Caco-2 (cell line): ENCODE results near the gene STRN3. TPM values are rescaled to one million over a fixed set of nuclear protein-coding genes. Genes with fewer than 3 reads are reported as not detected.

Experiments used
- BruUV-seq: library from RNA; stranded (reverse); fragments of 400-500 nt; replicated peaks from 2 replicates; lab custom pipeline; 2021; lab: Mats Ljungman, UMichigan
- CTCF ChIA-PET: fragments of 300-600 bp; sonication (Branson Sonifier 250); formaldehyde crosslinking; loops from one replicate; lab custom pipeline; 2022; ENCODE audit warnings: antibody characterized with exemption; lab: Charles Lee
- POLR2A ChIA-PET: fragments of 300-600 bp; sonication (Branson Sonifier 250); formaldehyde crosslinking; loops from one replicate; lab custom pipeline; 2022; ENCODE audit warnings: antibody characterized with exemption; lab: Charles Lee
- DNase-seq, 2 experiments: peaks; one replicate each; pipeline versions ENCODE4 v3.0.0 to v3.0.0-alpha.2; 2020 to 2022
- H3K27me3 ChIP-seq: replicated peaks from 2 replicates; pipeline ENCODE4 v1.6.0; 2011; ENCODE audit warnings: low read length; ENCODE audit not compliant: control insufficient read depth, insufficient read depth
- H3K36me3 ChIP-seq: 2 replicates; pipeline ENCODE4 v1.5.1; 2011; ENCODE audit warnings: low read length; ENCODE audit not compliant: control insufficient read depth, insufficient read depth
- H3K4me1 ChIP-seq: fragments of 250-450 bp; sonication (Bioruptor Pico); 2 replicates; pipeline ENCODE4 v1.5.1; 2020; ENCODE audit warnings: mild to moderate bottlenecking
- H3K4me3 ChIP-seq: 2 replicates; pipeline ENCODE4 v1.5.1; 2011; ENCODE audit warnings: low read depth, mild to moderate bottlenecking, control low read depth, low read length
- H3K9me3 ChIP-seq: fragments of 250-450 bp; sonication (Bioruptor Pico); 2 replicates; pipeline ENCODE4 v1.5.1; 2020; ENCODE audit warnings: mild to moderate bottlenecking, moderate library complexity
- H3K27ac Mint-ChIP-seq: one replicate; pipeline ENCODE4 v1.8.0; 2022; ENCODE audit warnings: mixed read lengths; ENCODE audit not compliant: unreplicated experiment
- H3K27me3 Mint-ChIP-seq: one replicate; pipeline ENCODE4 v1.8.0; 2022; ENCODE audit warnings: mixed read lengths; ENCODE audit not compliant: insufficient read depth, unreplicated experiment
- H3K36me3 Mint-ChIP-seq: one replicate; pipeline ENCODE4 v1.8.0; 2022; ENCODE audit warnings: mild to moderate bottlenecking, mixed read lengths; ENCODE audit not compliant: insufficient read depth, unreplicated experiment
- H3K4me1 Mint-ChIP-seq: one replicate; pipeline ENCODE4 v1.8.0; 2022; ENCODE audit warnings: low read depth, mixed read lengths; ENCODE audit not compliant: unreplicated experiment
- H3K4me3 Mint-ChIP-seq: one replicate; pipeline ENCODE4 v1.8.0; 2022; ENCODE audit warnings: mild to moderate bottlenecking, moderate library complexity, mixed read lengths; ENCODE audit not compliant: unreplicated experiment
- H3K9me3 Mint-ChIP-seq: one replicate; pipeline ENCODE4 v1.8.0; 2022; ENCODE audit warnings: mixed read lengths; ENCODE audit not compliant: unreplicated experiment
- CTCF ChIP-seq, 2 experiments: fragments of 200-600 bp in 1 of 2; IDR thresholded peaks; 1 replicate in 1 of 2; 2 replicates in 1 of 2; pipeline versions ENCODE4 v1.5.1 to v1.8.0; 2011 to 2022; ENCODE audit warnings: antibody characterized with exemption in 1 of 2, control low read depth in 1 of 2, inconsistent platforms in 1 of 2, low read depth in 1 of 2, low read length in 1 of 2, mild to moderate bottlenecking in 1 of 2, moderate library complexity in 1 of 2; ENCODE audit not compliant: insufficient read depth in 1 of 2, severe bottlenecking in 1 of 2, unreplicated experiment in 1 of 2
- intact Hi-C: fragments of 100-400 bp; cut with micrococcal nuclease; formaldehyde crosslinking; loops from one replicate; pipeline ENCODE4 v1.10.0; 2022; ENCODE audit not compliant: unreplicated experiment
- total RNA-seq: library from RNA; stranded (reverse); gene quantifications from 2 replicates; pipeline ENCODE4 v1.2.3, GENCODE V29; 2022

The STRN3 gene
- total RNA-seq, 1 experiment from 2014 or later = 38.0 TPM

DNA sequence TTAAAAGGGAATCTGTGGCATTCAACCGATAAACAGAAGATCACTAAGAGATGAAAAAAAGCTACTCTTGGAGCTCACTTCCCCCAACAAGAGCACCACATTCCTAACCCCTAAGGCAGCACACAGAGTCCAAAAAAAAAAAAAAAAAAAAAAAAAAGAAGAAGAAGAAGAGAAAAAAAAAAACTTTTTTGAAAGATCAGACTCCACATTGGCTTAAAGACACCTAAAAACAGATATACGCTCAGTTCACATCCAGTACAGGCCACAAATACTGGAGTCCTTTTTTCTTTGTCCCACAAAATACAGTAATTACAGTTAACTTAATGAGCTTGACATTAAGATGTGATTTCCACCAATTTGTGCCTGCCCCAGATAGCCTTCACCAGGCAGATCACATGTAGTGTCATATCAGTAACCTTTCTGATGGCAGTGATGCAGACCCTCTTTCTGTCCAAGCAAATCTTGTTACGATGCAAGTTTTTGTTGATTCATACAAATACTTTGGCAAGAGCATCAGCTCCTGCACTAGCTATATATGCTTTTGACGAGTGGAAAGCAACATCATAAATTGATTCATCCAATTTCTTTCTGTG, 131.2 kb downstream of the STRN3 start:
- intact Hi-C loops = no loop called here
- Mint-ChIP-seq H3K27ac (no peak overlapping the region), H3K36me3 (peaks cover 41% of the 10 kb centered on the region), H3K4me1 (no peaks in the 10 kb centered on the region), H3K4me3 (no peak overlapping the region), H3K9me3 (no peaks in the 10 kb centered on the region), H3K27me3 (no peaks in the 10 kb centered on the region)
- no peaks in the 10 kb centered on the region for H3K27me3 ChIP-seq
- no peak for TF ChIP-seq CTCF (IDR thresholded peaks at IDR 0.05; ENCODE audit: insufficient read depth in 1 of 2, low read depth in 1 of 2, low read length in 1 of 2, severe bottlenecking in 1 of 2, unreplicated experiment in 1 of 2)
- no peaks in the 10 kb centered on the region for H3K4me1 ChIP-seq
- H3K9me3 ChIP-seq = no peaks in the 10 kb centered on the region
- H3K4me3 ChIP-seq = no peak overlapping the region
- no peaks in the 10 kb centered on the region for H3K36me3 ChIP-seq
- BruUV-seq = no TSS peak
- ChIA-PET POLR2A (interaction anchor here (0.6 kb wide), 1 partner anchor 331 kb away, joined by 4 read pairs; no protein-coding TSS in a partner anchor), CTCF (interaction anchor here (0.6 kb wide), 1 partner anchor 19 kb away, joined by 4 read pairs; no protein-coding TSS in a partner anchor)
- no peak for DNase-seq

GRCh38 chr14:30893819-30894218, 132.4 kb downstream of the STRN3 start:
- intact Hi-C loops = no loop called here
- Mint-ChIP-seq H3K27ac (no peak overlapping the region), H3K9me3 (no peaks in the 10 kb centered on the region), H3K36me3 (peaks cover 29% of the 10 kb centered on the region), H3K4me3 (no peak overlapping the region), H3K4me1 (no peaks in the 10 kb centered on the region), H3K27me3 (no peaks in the 10 kb centered on the region)
- POLR2A ChIA-PET = no interaction called here
- H3K4me3 ChIP-seq = no peak overlapping the region
- H3K27me3 ChIP-seq = no peaks in the 10 kb centered on the region
- CTCF ChIA-PET = no interaction called here
- H3K4me1 ChIP-seq = 0 out of 2 replicates have a peak, but pooled peaks cover 5% of the 10 kb centered on the region
- DNase-seq = no peak
- H3K36me3 ChIP-seq = no peaks in the 10 kb centered on the region
- BruUV-seq = no TSS peak
- no peaks in the 10 kb centered on the region for H3K9me3 ChIP-seq
- TF ChIP-seq CTCF (IDR thresholded peaks at IDR 0.05; ENCODE audit: insufficient read depth in 1 of 2, low read depth in 1 of 2, low read length in 1 of 2, severe bottlenecking in 1 of 2, unreplicated experiment in 1 of 2) = no peak

GRCh38 chr14:30889244-30889594, 137.0 kb downstream of the STRN3 start:
- POLR2A ChIA-PET = no interaction called here

More at GRCh38 chr14:30889244-30889594, 137.0 kb downstream of the STRN3 start:
- H3K36me3 Mint-ChIP-seq = peaks cover 17% of the 10 kb centered on the region
- no peaks in the 10 kb centered on the region for H3K27me3 ChIP-seq
- H3K4me3 Mint-ChIP-seq = no peak overlapping the region
- 0 out of 2 replicates have a peak, but pooled peaks cover 6% of the 10 kb centered on the region for H3K4me1 ChIP-seq
- no peak for DNase-seq
- no peak overlapping the region for H3K4me3 ChIP-seq
- intact Hi-C loops = no loop called here
- TF ChIP-seq CTCF (IDR thresholded peaks at IDR 0.05; ENCODE audit: insufficient read depth in 1 of 2, low read depth in 1 of 2, low read length in 1 of 2, severe bottlenecking in 1 of 2, unreplicated experiment in 1 of 2) = no peak
- H3K27ac Mint-ChIP-seq = no peak overlapping the region
- no peaks in the 10 kb centered on the region for H3K36me3 ChIP-seq
- no peaks in the 10 kb centered on the region for H3K9me3 ChIP-seq
- H3K27me3 Mint-ChIP-seq = no peaks in the 10 kb centered on the region
- no TSS peak for BruUV-seq
- no peaks in the 10 kb centered on the region for H3K9me3 Mint-ChIP-seq
- CTCF ChIA-PET = no interaction called here
- H3K4me1 Mint-ChIP-seq = no peaks in the 10 kb centered on the region
